Panc1 (cell line): ENCODE measurements around the gene SHLD1.

Experiments used
- POLR2AphosphoS5 ChIP-seq: IDR thresholded peaks from 2 replicates; pipeline ENCODE4 v1.6.1; 2012; ENCODE audit warnings: mild to moderate bottlenecking, low read depth, low read length, moderate library complexity
- TCF7L2 ChIP-seq: IDR thresholded peaks from 2 replicates; pipeline ENCODE4 v1.6.1; 2011; ENCODE audit warnings: mild to moderate bottlenecking, low read depth, low read length, inconsistent platforms
- TF ChIP-seq, protein P1 (sequence below): fragments of 450-650 bp; IDR thresholded peaks from 2 replicates; pipeline ENCODE4 v1.5.1; 2017; ENCODE audit warnings: mild to moderate bottlenecking
- TF ChIP-seq, protein P2 (sequence below), 2 experiments: IDR thresholded peaks; 2 replicates each; pipeline ENCODE4 v1.6.1; 2011 to 2012; ENCODE audit warnings: low read depth in 2 of 2, control low read depth in 1 of 2, low read length in 1 of 2, mild to moderate bottlenecking in 1 of 2, moderate library complexity in 1 of 2; ENCODE audit not compliant: insufficient read depth in 1 of 2

DNA sequence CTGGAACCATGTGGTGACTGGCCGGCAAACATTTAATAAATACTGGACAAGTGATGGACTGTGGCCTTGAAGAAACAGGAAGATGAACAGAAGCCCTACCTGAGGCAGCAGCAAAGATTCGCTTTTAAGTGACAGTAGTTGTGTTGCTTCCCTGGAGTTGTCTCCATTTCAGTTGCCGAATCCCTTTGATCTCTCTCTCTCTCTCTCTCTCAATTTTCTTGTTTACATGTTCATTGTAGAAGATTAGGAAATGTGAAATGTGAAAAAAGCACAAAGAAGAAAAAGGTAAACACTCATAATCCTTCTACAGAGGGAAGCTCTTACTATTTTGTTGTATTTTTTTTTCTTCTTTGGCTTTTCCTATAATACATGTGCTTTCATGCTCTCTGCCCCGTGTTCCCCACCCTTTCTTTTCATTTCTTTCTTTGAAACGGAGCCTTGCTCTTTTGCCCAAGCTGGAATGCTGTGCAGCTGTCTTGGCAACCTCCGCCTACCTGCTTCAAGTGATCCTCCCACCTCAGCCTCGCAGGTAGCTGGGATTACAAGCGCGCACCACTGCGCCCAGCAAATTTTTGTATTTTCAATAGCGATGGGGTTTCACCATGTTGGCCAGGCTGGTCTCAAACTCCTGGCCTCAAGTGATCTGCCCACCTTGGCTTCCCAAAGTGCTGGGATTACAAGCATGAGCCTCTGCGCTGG is 81.5 kb downstream of the SHLD1 start:
- TF ChIP-seq POLR2AphosphoS5 (no peak), TCF7L2 (no peak)
- TF ChIP-seq, protein P1, sequence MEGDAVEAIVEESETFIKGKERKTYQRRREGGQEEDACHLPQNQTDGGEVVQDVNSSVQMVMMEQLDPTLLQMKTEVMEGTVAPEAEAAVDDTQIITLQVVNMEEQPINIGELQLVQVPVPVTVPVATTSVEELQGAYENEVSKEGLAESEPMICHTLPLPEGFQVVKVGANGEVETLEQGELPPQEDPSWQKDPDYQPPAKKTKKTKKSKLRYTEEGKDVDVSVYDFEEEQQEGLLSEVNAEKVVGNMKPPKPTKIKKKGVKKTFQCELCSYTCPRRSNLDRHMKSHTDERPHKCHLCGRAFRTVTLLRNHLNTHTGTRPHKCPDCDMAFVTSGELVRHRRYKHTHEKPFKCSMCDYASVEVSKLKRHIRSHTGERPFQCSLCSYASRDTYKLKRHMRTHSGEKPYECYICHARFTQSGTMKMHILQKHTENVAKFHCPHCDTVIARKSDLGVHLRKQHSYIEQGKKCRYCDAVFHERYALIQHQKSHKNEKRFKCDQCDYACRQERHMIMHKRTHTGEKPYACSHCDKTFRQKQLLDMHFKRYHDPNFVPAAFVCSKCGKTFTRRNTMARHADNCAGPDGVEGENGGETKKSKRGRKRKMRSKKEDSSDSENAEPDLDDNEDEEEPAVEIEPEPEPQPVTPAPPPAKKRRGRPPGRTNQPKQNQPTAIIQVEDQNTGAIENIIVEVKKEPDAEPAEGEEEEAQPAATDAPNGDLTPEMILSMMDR = no peak
- TF ChIP-seq, protein P2, sequence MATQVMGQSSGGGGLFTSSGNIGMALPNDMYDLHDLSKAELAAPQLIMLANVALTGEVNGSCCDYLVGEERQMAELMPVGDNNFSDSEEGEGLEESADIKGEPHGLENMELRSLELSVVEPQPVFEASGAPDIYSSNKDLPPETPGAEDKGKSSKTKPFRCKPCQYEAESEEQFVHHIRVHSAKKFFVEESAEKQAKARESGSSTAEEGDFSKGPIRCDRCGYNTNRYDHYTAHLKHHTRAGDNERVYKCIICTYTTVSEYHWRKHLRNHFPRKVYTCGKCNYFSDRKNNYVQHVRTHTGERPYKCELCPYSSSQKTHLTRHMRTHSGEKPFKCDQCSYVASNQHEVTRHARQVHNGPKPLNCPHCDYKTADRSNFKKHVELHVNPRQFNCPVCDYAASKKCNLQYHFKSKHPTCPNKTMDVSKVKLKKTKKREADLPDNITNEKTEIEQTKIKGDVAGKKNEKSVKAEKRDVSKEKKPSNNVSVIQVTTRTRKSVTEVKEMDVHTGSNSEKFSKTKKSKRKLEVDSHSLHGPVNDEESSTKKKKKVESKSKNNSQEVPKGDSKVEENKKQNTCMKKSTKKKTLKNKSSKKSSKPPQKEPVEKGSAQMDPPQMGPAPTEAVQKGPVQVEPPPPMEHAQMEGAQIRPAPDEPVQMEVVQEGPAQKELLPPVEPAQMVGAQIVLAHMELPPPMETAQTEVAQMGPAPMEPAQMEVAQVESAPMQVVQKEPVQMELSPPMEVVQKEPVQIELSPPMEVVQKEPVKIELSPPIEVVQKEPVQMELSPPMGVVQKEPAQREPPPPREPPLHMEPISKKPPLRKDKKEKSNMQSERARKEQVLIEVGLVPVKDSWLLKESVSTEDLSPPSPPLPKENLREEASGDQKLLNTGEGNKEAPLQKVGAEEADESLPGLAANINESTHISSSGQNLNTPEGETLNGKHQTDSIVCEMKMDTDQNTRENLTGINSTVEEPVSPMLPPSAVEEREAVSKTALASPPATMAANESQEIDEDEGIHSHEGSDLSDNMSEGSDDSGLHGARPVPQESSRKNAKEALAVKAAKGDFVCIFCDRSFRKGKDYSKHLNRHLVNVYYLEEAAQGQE (IDR thresholded peaks at IDR 0.05; ENCODE audit: insufficient read depth in 1 of 2, low read depth in 2 of 2, low read length in 1 of 2) = no peak
